NB4 (cell line): ENCODE measurements around the gene ANKRD13D.
A peak's percentile ranks its signal among the peaks of the same experiment; 100 is the strongest.

ENCODE experiments used
- DNase-seq: peaks from one replicate; pipeline ENCODE4 v3.0.0; 2010; ENCODE audit warnings: low read depth
- H3K4me3 ChIP-seq: one replicate; pipeline ENCODE4 v1.5.1; 2011; ENCODE audit warnings: mild to moderate bottlenecking, low read depth, low read length, moderate library complexity
- CTCF ChIP-seq: IDR thresholded peaks from one replicate; pipeline ENCODE4 v1.5.1; 2012; ENCODE audit warnings: low read depth, low read length
- MYC ChIP-seq: IDR thresholded peaks from 2 replicates; pipeline ENCODE4 v1.6.1; 2011; ENCODE audit warnings: low read depth, low read length
- POLR2A ChIP-seq: IDR thresholded peaks from 2 replicates; pipeline ENCODE4 v1.6.1; 2011; ENCODE audit warnings: mild to moderate bottlenecking; ENCODE audit not compliant: insufficient read length; ENCODE audit errors: extremely low read depth
- TF ChIP-seq, protein P1 (sequence below): IDR thresholded peaks from 2 replicates; pipeline ENCODE4 v1.6.1; 2011; ENCODE audit warnings: low read depth, low read length

Gene ANKRD13D

DNA sequence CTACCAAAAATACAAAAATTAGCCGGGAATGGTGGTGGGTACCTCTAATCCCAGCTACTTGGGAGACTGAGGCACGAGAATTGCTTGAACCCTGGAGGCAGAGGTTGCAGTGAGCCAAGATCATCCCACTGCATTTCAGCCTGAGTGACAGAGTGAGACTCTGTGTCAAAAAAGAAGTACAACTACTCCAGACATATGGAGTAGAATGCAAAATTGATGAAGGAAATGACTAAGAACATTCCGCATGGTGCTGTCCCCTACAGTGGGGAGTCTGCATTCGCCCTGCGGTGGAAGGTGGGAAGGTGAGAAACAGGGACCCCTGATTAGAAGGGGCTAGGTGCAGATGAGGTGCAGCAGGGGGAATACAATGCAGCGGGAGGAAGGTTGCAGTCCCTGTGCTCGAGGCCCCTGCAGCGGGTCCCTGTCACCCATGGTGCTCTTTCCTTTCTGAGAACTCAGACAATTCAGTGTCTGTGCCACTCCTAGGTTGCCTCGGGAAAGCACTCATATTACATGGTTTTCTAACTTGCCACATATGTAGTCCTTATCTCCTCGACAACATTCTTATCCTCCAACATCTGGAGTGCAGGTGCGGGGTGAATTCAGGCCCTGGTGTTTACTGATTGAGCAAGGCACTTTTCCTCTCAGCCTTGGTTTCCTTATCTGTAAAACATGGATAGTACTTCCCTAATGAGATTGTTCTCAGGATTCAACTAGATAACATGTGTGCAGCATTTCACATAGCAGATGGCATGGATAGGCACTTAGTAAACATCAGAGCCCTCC is 59.1 kb downstream of the ANKRD13D start:
- TF ChIP-seq MYC (no peak), POLR2A (no peak), CTCF (no peak)
- TF ChIP-seq, protein P1, sequence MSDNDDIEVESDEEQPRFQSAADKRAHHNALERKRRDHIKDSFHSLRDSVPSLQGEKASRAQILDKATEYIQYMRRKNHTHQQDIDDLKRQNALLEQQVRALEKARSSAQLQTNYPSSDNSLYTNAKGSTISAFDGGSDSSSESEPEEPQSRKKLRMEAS, result no peak

GRCh38 chr11:67349036-67349435 is 59.9 kb downstream of the ANKRD13D start:
- no peak for DNase-seq

More for the DNA sequence above, 59.1 kb downstream of the ANKRD13D start:
- no peak for DNase-seq
- H3K4me3 ChIP-seq, result no peak overlapping the region

GRCh38 chr11:67349457-67349856 is 60.4 kb downstream of the ANKRD13D start:
- H3K4me3 ChIP-seq, result no peak overlapping the region
- DNase-seq, result no peak
- TF ChIP-seq MYC, result no peak
- TF ChIP-seq POLR2A, result no peak
- TF ChIP-seq CTCF, result no peak
- TF ChIP-seq, protein P1, result no peak

More at GRCh38 chr11:67349036-67349435, 59.9 kb downstream of the ANKRD13D start:
- H3K4me3 ChIP-seq, result no peak overlapping the region
- no peak for TF ChIP-seq POLR2A
- no peak for TF ChIP-seq MYC
- no peak for TF ChIP-seq CTCF
- TF ChIP-seq, protein P1, result no peak

DNA sequence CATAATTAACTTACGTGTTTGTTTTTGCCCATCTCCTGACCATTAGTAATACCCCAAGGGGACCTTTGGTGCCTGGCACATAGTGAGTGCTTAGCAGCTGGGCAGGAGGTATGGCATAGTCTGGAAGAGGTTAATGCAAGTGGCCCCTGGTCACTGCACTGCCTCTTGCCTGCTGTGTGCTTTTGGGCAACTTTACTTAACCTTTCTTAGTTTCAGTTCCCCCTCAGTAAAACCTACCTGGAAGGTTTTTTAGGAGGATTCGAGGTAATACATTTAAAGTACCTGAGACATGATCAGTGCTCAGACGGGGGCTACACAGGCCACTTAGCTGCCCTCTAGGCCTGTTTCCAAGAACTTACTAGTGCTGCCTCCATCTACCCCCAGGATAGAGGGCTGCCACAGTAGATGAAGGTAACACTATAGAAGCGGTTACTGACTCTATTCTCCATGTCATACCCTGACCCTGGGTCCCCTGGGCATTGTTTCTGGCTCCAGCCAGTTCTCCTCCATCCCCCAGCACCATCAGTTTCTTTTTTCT is 60.9 kb downstream of the ANKRD13D start:
- no peak for DNase-seq
- TF ChIP-seq MYC (no peak), CTCF (no peak), POLR2A (no peak)
- TF ChIP-seq, protein P1, result no peak
- H3K4me3 ChIP-seq, result no peak overlapping the region

DNA sequence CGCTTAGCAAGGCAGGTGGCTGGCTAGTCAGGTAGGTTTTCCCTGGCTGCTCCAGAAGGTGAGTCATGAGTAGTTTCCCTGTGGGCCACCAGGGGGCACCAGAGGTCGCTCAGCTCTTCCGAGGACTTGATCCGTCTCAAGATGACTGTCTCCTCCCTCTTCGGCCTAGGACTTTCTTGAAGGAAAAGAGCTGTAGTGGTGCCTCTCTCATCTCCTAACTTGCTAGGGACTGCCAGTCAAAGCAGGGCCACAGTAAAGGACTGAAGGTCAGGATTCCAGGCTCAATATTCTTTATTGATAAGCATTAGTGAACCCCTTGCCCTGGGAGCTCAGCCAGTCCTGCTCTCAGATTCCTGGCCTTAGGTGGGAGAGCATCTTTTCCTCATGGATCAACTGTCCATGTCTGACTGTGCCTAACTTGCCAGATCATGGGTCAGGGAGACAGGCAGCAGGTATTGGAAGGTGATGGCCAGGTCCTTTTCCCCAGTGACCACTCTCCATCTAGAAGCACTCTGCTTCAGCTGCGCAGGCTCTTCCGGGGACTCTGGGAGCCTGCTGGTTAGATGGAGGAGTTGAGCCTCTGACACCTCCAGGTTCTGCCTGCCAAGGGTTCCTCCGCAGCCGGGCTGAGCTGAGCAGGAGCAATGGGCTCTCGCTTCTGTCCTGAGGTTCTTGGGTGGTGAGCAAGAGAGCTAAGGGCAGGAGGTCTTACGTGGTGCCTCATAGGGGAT is 62.3 kb downstream of the ANKRD13D start:
- TF ChIP-seq CTCF (peak; percentile 95), MYC (no peak)
- DNase-seq, result peak; percentile 86
- H3K4me3 ChIP-seq, result no peak overlapping the region
